Daoy (cell line): Measurements from ENCODE around the gene TGFBR3. TPM values are rescaled to one million over a fixed set of nuclear protein-coding genes. Genes with fewer than 3 reads are reported as not detected.

Experiments
- DNase-seq: peaks from one replicate; pipeline ENCODE4 v3.0.0-alpha.2; 2015; ENCODE audit warnings: low read depth
- total RNA-seq: library from RNA; depleted of rRNA; stranded (reverse); fragments of >200 nt; shearing (Covaris generic); gene quantifications from 2 replicates; pipeline ENCODE4 v1.2.3, GENCODE V29; 2014

Gene TGFBR3
- total RNA-seq, 1 experiment from 2014 or later: 1.6 TPM

- DNase-seq: no peak
These were observed 59.3 kb downstream of the TGFBR3 start for GRCh38 chr1:91826649-91827048.

GRCh38 chr1:91826248-91826647, 59.7 kb downstream of the TGFBR3 start:
- DNase-seq: no peak

GRCh38 chr1:91821126-91821868, 64.7 kb downstream of the TGFBR3 start:
- no peak for DNase-seq

- DNase-seq: no peak
These were observed 66.7 kb downstream of the TGFBR3 start for GRCh38 chr1:91819038-91819788.

- no peak for DNase-seq
These were observed 67.3 kb downstream of the TGFBR3 start for GRCh38 chr1:91818713-91818975.

GRCh38 chr1:91817211-91817905, 68.6 kb downstream of the TGFBR3 start:
- DNase-seq: no peak

GRCh38 chr1:91816031-91816430, 69.9 kb downstream of the TGFBR3 start:
- DNase-seq: no peak

GRCh38 chr1:91814448-91814847, 71.5 kb downstream of the TGFBR3 start:
- DNase-seq: no peak

- DNase-seq: no peak
These were observed 72.1 kb downstream of the TGFBR3 start for GRCh38 chr1:91813813-91814212.

- DNase-seq: no peak
These were observed 74.5 kb downstream of the TGFBR3 start for GRCh38 chr1:91811363-91812025.

- peak; percentile 42 for DNase-seq
These were observed 76.6 kb downstream of the TGFBR3 start for GRCh38 chr1:91809317-91809716.

- no peak for DNase-seq
These were observed 77.9 kb downstream of the TGFBR3 start for GRCh38 chr1:91807921-91808620.

- no peak for DNase-seq
These were observed 78.9 kb downstream of the TGFBR3 start for GRCh38 chr1:91806769-91807700.

- DNase-seq: no peak
These were observed 79.7 kb downstream of the TGFBR3 start for GRCh38 chr1:91806181-91806768.

- DNase-seq: no peak
These were observed 80.6 kb downstream of the TGFBR3 start for GRCh38 chr1:91805311-91805801.

- DNase-seq: peak; percentile 98
These were observed 81.4 kb downstream of the TGFBR3 start for GRCh38 chr1:91804546-91805023.

- DNase-seq: peak; percentile 70
These were observed 82.0 kb downstream of the TGFBR3 start for GRCh38 chr1:91803847-91804545.

GRCh38 chr1:91803123-91803522, 82.8 kb downstream of the TGFBR3 start:
- DNase-seq: no peak

GRCh38 chr1:91801496-91802115, 84.3 kb downstream of the TGFBR3 start:
- DNase-seq: no peak
